ENCODE data around the gene NSD1. TPM values are rescaled to one million over a fixed set of nuclear protein-coding genes. Genes with fewer than 3 reads are reported as not detected.

NSD1 gene
- total and polyA plus RNA-seq, 7 donors: 3.0 to 41.5 (median 34.6) TPM

DNA sequence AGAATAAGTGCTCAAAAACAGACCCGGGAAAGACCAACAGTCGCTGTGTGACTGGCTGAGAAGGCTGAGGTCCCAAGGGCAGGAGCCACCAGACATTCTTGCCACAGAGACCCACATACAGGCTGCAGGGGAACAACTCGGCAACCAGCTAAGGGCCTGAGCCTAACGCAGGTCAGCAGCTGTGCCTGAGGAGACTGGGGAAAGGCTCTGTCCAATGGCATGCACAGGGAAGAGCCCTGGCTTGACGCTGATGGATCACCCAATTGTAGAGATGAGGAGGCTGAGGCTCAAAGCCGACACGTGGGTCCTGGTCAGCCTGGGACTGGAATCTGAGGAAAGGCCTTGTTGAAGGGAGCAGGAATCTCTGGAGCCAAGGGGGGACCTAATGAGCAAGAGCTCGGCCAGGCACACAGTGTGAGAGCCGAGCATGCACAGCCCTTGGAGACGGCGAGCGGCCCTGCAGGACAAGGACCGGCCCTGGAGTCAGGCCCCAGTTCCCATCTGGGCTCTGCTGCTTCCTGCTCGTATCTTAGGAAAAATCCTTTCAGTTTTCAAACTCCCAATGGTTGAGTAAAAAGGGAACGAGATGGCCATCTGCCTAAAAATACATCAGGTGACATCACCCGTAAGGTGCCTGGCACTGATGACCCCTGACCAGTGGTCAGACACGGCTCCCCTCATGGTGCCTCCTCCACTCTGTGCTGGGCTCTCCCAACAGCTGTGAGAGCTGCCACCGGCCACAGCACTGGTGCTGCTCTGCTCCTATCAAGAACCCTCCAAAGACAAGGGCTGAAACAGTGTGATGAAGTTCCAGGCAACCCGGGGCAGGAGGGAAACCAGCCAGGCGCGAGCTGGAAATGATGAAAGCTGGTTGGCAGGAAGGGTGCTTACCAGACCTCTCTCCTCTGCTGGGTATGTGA is 201.5 kb downstream of the NSD1 start:
- 95% methylated on average over 21 of the region's 21 CpGs for WGBS, 2 donors
- H3K4me3 ChIP-seq: no peak overlapping the region
- no peaks in the 10 kb centered on the region for H3K27me3 ChIP-seq
- no peaks in the 10 kb centered on the region for H3K9me3 ChIP-seq
- peaks cover 34 to 89% (median 69%) of the 10 kb centered on the region in 4 donors for H3K36me3 ChIP-seq
- DNase-seq: no peak
- H3K27ac ChIP-seq: no peak overlapping the region
- H3K4me1 ChIP-seq: no peaks in the 10 kb centered on the region
- TF ChIP-seq POLR2AphosphoS5 (IDR thresholded peaks at IDR 0.05) (no peak), POLR2A (IDR thresholded peaks at IDR 0.05) (no peak), EP300 (IDR thresholded peaks at IDR 0.05) (no peak)
- TF ChIP-seq, protein P1, sequence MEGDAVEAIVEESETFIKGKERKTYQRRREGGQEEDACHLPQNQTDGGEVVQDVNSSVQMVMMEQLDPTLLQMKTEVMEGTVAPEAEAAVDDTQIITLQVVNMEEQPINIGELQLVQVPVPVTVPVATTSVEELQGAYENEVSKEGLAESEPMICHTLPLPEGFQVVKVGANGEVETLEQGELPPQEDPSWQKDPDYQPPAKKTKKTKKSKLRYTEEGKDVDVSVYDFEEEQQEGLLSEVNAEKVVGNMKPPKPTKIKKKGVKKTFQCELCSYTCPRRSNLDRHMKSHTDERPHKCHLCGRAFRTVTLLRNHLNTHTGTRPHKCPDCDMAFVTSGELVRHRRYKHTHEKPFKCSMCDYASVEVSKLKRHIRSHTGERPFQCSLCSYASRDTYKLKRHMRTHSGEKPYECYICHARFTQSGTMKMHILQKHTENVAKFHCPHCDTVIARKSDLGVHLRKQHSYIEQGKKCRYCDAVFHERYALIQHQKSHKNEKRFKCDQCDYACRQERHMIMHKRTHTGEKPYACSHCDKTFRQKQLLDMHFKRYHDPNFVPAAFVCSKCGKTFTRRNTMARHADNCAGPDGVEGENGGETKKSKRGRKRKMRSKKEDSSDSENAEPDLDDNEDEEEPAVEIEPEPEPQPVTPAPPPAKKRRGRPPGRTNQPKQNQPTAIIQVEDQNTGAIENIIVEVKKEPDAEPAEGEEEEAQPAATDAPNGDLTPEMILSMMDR (IDR thresholded peaks at IDR 0.05): no peak
- intact Hi-C loops (cut with DNase I): no loop called here

DNA sequence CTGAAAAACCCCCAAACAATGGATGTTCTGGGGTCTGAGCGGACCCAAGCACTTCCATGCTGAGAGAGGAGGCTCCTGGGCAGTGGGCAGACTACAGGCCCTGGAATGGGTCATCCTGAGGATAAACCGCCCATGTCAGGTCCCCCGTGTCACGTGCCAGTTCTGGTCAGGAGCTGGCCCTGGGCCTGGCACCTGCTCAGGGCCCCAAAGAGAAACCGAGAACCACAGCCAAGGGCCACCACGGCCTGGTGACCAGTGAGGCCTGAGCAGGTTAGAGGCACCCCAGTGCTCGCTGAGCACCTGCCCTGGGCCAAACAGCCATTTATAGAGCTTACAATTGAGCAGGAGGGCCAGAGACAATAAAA is 202.1 kb downstream of the NSD1 start:
- intact Hi-C loops (cut with DNase I): no loop called here
- no peaks in the 10 kb centered on the region for H3K4me1 ChIP-seq
- no peak overlapping the region for H3K4me3 ChIP-seq
- DNase-seq: no peak
- peaks cover 34 to 83% (median 64%) of the 10 kb centered on the region in 4 donors for H3K36me3 ChIP-seq
- H3K27me3 ChIP-seq: no peaks in the 10 kb centered on the region
- no peaks in the 10 kb centered on the region for H3K9me3 ChIP-seq
- no peak for TF ChIP-seq POLR2A (IDR thresholded peaks at IDR 0.05)
- no peak for TF ChIP-seq EP300 (IDR thresholded peaks at IDR 0.05)
- no peak for TF ChIP-seq POLR2AphosphoS5 (IDR thresholded peaks at IDR 0.05)
- TF ChIP-seq, protein P1 (IDR thresholded peaks at IDR 0.05): no peak
- WGBS, 2 donors: 95 to 96% methylated on average over 7 of the region's 7 CpGs
- H3K27ac ChIP-seq: no peak overlapping the region

DNA sequence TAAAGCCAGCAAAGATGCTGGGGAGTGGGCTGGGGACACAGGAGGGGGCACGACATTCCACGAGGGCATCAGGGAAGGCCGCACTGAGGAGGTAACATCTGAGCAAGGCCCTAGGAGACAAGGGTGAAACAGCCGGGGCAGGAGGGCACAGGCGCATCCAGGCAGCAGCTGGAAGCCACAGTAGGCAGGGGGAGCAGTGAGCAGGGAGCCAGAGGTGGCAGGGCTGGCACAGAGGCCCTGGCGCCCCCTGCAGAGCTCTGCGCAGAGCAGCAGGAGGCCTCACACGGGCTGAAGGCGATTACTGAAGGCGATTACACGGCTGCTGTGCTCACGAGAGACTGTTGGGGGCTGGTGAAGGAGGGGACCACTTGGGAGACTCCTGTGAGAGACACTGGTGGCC is 202.5 kb downstream of the NSD1 start:
- no peak for DNase-seq
- Histone ChIP-seq H3K27me3 (no peaks in the 10 kb centered on the region), H3K9me3 (no peaks in the 10 kb centered on the region), H3K27ac (no peak overlapping the region), H3K4me3 (no peak overlapping the region), H3K36me3 (peaks cover 34 to 80% (median 62%) of the 10 kb centered on the region in 4 donors), H3K4me1 (no peaks in the 10 kb centered on the region)
- 48 to 65% methylated on average over 12 of the region's 12 CpGs for WGBS, 2 donors
- intact Hi-C loops (cut with DNase I): no loop called here
- TF ChIP-seq EP300 (IDR thresholded peaks at IDR 0.05) (no peak), POLR2AphosphoS5 (IDR thresholded peaks at IDR 0.05) (no peak), POLR2A (IDR thresholded peaks at IDR 0.05) (no peak)
- TF ChIP-seq, protein P1 (IDR thresholded peaks at IDR 0.05): no peak

GRCh38 chr5:177336603-177337494 is 203.3 kb downstream of the NSD1 start:
- H3K27me3 ChIP-seq: no peaks in the 10 kb centered on the region
- no peak for DNase-seq
- no peaks in the 10 kb centered on the region for H3K4me1 ChIP-seq
- no peak for TF ChIP-seq POLR2A (IDR thresholded peaks at IDR 0.05)
- TF ChIP-seq EP300 (IDR thresholded peaks at IDR 0.05): no peak
- no peak for TF ChIP-seq POLR2AphosphoS5 (IDR thresholded peaks at IDR 0.05)
- TF ChIP-seq, protein P1 (IDR thresholded peaks at IDR 0.05): no peak
- H3K27ac ChIP-seq: no peak overlapping the region
- intact Hi-C loops (cut with DNase I): no loop called here
- H3K36me3 ChIP-seq: peaks cover 34 to 79% (median 61%) of the 10 kb centered on the region in 4 donors
- WGBS, 2 donors: 95 to 96% methylated on average over 36 of the region's 36 CpGs
- no peaks in the 10 kb centered on the region for H3K9me3 ChIP-seq
- H3K4me3 ChIP-seq: no peak overlapping the region

Data from sigmoid colon (tissue), 7 donors.